RWPE2 (cell line): ENCODE measurements around the gene SDHD.
A peak's percentile ranks its signal among the peaks of the same experiment; 100 is the strongest.

Source experiments
- ATAC-seq: fragments of 200-7000 bp; cut with Tn5 transposase; 3 replicates; pipeline ENCODE4 v1.9.1; 2021; ENCODE audit warnings: low read depth
- DNase-seq: peaks from one replicate; pipeline ENCODE4 v3.0.0-alpha.2; 2020; ENCODE audit warnings: low spot score
- H3K27ac ChIP-seq: fragments of 450-650 bp; 2 replicates; pipeline ENCODE4 v1.5.1; 2017; ENCODE audit warnings: mild to moderate bottlenecking; ENCODE audit not compliant: poor library complexity, severe bottlenecking
- H3K27me3 ChIP-seq: fragments of 250-450 bp; sonication (Bioruptor Pico); 2 replicates; pipeline ENCODE4 v1.5.1; 2021; ENCODE audit warnings: mild to moderate bottlenecking, moderate library complexity; ENCODE audit not compliant: insufficient read depth, poor library complexity, severe bottlenecking
- H3K36me3 ChIP-seq: fragments of 250-450 bp; sonication (Bioruptor Pico); 2 replicates; pipeline ENCODE4 v1.5.1; 2020; ENCODE audit warnings: low read depth, mild to moderate bottlenecking, moderate library complexity
- H3K4me1 ChIP-seq: fragments of 250-450 bp; sonication (Bioruptor Pico); 2 replicates; pipeline ENCODE4 v1.5.1; 2021; ENCODE audit warnings: mild to moderate bottlenecking, moderate library complexity; ENCODE audit not compliant: insufficient read depth, poor library complexity, severe bottlenecking
- H3K4me3 ChIP-seq: fragments of 250-450 bp; sonication (Bioruptor Pico); 2 replicates; pipeline ENCODE4 v1.5.1; 2021; ENCODE audit warnings: mild to moderate bottlenecking, moderate library complexity; ENCODE audit not compliant: severe bottlenecking
- H3K9me3 ChIP-seq: fragments of 250-450 bp; sonication (Bioruptor Pico); 2 replicates; pipeline ENCODE4 v1.5.1; 2021; ENCODE audit warnings: mild to moderate bottlenecking, moderate library complexity; ENCODE audit not compliant: severe bottlenecking
- TF ChIP-seq, protein P1 (sequence below): fragments of 450-650 bp; IDR thresholded peaks from one replicate; pipeline ENCODE4 v1.5.1; 2017; ENCODE audit warnings: mild to moderate bottlenecking, moderate library complexity; ENCODE audit not compliant: poor library complexity, severe bottlenecking

The SDHD gene

GRCh38 chr11:112129656-112130055 lies 43.0 kb downstream of the SDHD start:
- no peak overlapping the region for H3K4me3 ChIP-seq
- H3K4me1 ChIP-seq = peaks cover 23% of the 10 kb centered on the region
- peak overlapping the region; percentile 79 for H3K27ac ChIP-seq
- TF ChIP-seq, protein P1, sequence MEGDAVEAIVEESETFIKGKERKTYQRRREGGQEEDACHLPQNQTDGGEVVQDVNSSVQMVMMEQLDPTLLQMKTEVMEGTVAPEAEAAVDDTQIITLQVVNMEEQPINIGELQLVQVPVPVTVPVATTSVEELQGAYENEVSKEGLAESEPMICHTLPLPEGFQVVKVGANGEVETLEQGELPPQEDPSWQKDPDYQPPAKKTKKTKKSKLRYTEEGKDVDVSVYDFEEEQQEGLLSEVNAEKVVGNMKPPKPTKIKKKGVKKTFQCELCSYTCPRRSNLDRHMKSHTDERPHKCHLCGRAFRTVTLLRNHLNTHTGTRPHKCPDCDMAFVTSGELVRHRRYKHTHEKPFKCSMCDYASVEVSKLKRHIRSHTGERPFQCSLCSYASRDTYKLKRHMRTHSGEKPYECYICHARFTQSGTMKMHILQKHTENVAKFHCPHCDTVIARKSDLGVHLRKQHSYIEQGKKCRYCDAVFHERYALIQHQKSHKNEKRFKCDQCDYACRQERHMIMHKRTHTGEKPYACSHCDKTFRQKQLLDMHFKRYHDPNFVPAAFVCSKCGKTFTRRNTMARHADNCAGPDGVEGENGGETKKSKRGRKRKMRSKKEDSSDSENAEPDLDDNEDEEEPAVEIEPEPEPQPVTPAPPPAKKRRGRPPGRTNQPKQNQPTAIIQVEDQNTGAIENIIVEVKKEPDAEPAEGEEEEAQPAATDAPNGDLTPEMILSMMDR = no peak
- ATAC-seq (no peak), DNase-seq (no peak)
- H3K27me3 ChIP-seq = no peaks in the 10 kb centered on the region
- no peaks in the 10 kb centered on the region for H3K9me3 ChIP-seq
- no peaks in the 10 kb centered on the region for H3K36me3 ChIP-seq

- TF ChIP-seq, protein P1 = no peak
- peaks cover 23% of the 10 kb centered on the region for H3K4me1 ChIP-seq
- ATAC-seq = no peak
Measured at GRCh38 chr11:112132737-112133136, 46.1 kb downstream of the SDHD start.

DNA sequence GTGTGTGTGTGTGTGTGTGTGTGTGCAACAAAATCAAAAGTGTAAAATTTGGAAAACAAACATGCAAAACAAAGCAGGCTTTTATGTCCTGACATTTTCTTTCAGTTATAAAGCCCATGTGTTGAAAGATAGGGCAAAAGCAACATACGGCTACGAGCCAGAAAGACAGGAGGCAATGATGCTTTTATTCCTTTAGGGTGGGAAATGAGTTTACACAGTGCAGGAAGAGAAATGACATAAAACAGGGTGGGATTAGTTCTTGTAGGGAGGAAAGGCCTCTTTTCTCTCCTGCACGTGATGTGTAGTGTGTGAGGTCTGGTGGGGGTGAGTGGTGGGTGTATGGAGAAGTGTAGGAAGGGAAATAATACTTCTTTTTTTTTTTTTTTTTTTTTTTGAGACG lies 47.8 kb downstream of the SDHD start:
- Histone ChIP-seq H3K4me1 (peaks cover 11% of the 10 kb centered on the region), H3K27me3 (no peaks in the 10 kb centered on the region), H3K9me3 (no peaks in the 10 kb centered on the region), H3K36me3 (no peaks in the 10 kb centered on the region), H3K27ac (no peak overlapping the region), H3K4me3 (no peak overlapping the region)
- DNase-seq (no peak), ATAC-seq (no peak)
- TF ChIP-seq, protein P1 = no peak

More at GRCh38 chr11:112132737-112133136, 46.1 kb downstream of the SDHD start:
- Histone ChIP-seq H3K27ac (no peak overlapping the region), H3K4me3 (no peak overlapping the region), H3K9me3 (no peaks in the 10 kb centered on the region), H3K36me3 (no peaks in the 10 kb centered on the region), H3K27me3 (no peaks in the 10 kb centered on the region)
- no peak for DNase-seq

DNA sequence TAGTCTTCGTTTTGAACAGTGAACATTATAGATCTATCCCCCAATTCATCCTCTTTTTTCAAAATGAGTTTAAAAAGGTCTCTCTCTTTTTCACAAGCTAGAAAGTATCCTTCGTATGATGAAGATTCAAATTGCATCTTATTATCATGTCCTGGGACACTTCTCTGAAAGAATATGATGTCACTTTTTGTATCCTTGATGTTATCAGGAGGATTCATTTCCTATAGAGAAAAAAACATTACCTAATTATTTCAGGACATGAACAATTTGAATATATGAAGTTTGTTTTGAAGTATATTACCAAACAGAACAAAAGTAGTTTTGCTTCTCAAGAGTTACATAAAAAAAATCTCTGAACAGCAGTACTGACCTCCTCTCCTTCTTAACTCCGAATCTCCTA lies 56.9 kb downstream of the SDHD start:
- H3K27me3 ChIP-seq = no peaks in the 10 kb centered on the region
- TF ChIP-seq, protein P1 = no peak
- no peaks in the 10 kb centered on the region for H3K4me1 ChIP-seq
- H3K27ac ChIP-seq = no peak overlapping the region
- H3K36me3 ChIP-seq = peaks cover 63% of the 10 kb centered on the region
- H3K9me3 ChIP-seq = peaks cover 2% of the 10 kb centered on the region
- ATAC-seq = no peak
- no peak for DNase-seq
- no peak overlapping the region for H3K4me3 ChIP-seq
